Measurements from ENCODE around the gene PPM1F.

DNA sequence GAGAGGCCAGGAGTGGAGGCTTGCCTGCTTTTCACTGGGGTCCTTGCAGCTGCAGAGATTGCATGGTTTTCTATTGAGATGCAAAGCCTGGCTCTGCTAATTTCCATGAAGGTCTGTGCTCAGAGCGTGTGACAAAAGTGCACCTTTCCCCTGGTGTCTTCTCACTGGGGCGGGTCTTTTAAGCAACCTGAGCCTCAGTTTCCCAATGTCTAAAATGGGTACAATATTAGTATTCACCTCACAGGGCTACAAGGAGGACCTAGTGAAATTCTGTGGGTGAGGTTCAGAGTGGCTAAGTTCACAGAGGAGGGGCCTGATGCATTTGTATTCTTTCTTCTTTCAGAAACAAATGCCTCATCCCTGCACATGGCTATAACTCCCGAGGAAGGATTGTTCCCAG lies 20.3 kb downstream of the PPM1F start:
- TF ChIP-seq POLR2A (IDR thresholded peaks at IDR 0.05) (no peak), POLR2AphosphoS5 (IDR thresholded peaks at IDR 0.05) (no peak)
- TF ChIP-seq, protein P1, sequence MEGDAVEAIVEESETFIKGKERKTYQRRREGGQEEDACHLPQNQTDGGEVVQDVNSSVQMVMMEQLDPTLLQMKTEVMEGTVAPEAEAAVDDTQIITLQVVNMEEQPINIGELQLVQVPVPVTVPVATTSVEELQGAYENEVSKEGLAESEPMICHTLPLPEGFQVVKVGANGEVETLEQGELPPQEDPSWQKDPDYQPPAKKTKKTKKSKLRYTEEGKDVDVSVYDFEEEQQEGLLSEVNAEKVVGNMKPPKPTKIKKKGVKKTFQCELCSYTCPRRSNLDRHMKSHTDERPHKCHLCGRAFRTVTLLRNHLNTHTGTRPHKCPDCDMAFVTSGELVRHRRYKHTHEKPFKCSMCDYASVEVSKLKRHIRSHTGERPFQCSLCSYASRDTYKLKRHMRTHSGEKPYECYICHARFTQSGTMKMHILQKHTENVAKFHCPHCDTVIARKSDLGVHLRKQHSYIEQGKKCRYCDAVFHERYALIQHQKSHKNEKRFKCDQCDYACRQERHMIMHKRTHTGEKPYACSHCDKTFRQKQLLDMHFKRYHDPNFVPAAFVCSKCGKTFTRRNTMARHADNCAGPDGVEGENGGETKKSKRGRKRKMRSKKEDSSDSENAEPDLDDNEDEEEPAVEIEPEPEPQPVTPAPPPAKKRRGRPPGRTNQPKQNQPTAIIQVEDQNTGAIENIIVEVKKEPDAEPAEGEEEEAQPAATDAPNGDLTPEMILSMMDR (IDR thresholded peaks at IDR 0.05 in 8 of 11, conservative IDR thresholded peaks at IDR 0.05 in 3 of 11): no peak
